Measurements from ENCODE around the gene TSHZ2.

GRCh38 chr20:53223626-53224172 is 251.5 kb downstream of the TSHZ2 start:
- TF ChIP-seq GATA2 (IDR thresholded peaks at IDR 0.05; ENCODE audit: low read depth, low read length) (no peak), GATA3 (IDR thresholded peaks at IDR 0.05; ENCODE audit: low read depth, low read length) (no peak)
